GM12878 (cell line): ENCODE measurements around the gene ZNF570. TPM values are rescaled to one million over a fixed set of nuclear protein-coding genes. Genes with fewer than 3 reads are reported as not detected.

Source experiments
- ATF7 ChIP-seq: fragments of 450-650 bp; IDR thresholded peaks from 2 replicates; pipeline ENCODE4 v1.6.1; 2016; ENCODE audit warnings: low read depth, mild to moderate bottlenecking
- BHLHE40 ChIP-seq, 2 experiments: fragments of 450-650 bp in 1 of 2; IDR thresholded peaks; 2 replicates each; pipeline ENCODE4 v1.6.1; 2011 to 2017; ENCODE audit warnings: low read depth in 2 of 2, borderline replicate concordance in 1 of 2, improper control_type of control experiment in 1 of 2, low read length in 1 of 2, mild to moderate bottlenecking in 1 of 2
- BMI1 ChIP-seq: fragments of 450-650 bp; IDR thresholded peaks from 2 replicates; pipeline ENCODE4 v1.6.1; 2016; ENCODE audit warnings: mild to moderate bottlenecking, moderate library complexity, borderline replicate concordance
- CHD1 ChIP-seq: IDR thresholded peaks from 2 replicates; pipeline ENCODE4 v1.6.1; 2012; ENCODE audit warnings: low read depth, low read length, improper control_type of control experiment
- GATAD2B ChIP-seq: fragments of 450-650 bp; conservative IDR thresholded peaks from 2 replicates; pipeline ENCODE4 v1.6.1; 2017; ENCODE audit warnings: low read depth, mild to moderate bottlenecking, moderate library complexity
- HDAC6 ChIP-seq: fragments of 200-600 bp; sonication (generic); IDR thresholded peaks from one replicate; pipeline ENCODE4 v1.8.0; 2017; ENCODE audit warnings: antibody characterized with exemption; ENCODE audit not compliant: unreplicated experiment
- IRF4 ChIP-seq: IDR thresholded peaks from 2 replicates; pipeline ENCODE4 v1.6.1; 2011; ENCODE audit warnings: low read depth, low read length
- IRF5 ChIP-seq: fragments of 450-650 bp; IDR thresholded peaks from 2 replicates; pipeline ENCODE4 v1.6.1; 2017; ENCODE audit warnings: borderline replicate concordance
- MEF2B ChIP-seq: fragments of 450-650 bp; IDR thresholded peaks from 2 replicates; pipeline ENCODE4 v1.6.1; 2018; ENCODE audit warnings: mild to moderate bottlenecking, moderate library complexity; ENCODE audit not compliant: partially characterized antibody, poor library complexity, severe bottlenecking
- NR2F1 ChIP-seq: fragments of 450-650 bp; conservative IDR thresholded peaks from 2 replicates; pipeline ENCODE4 v1.6.1; 2017; ENCODE audit warnings: mild to moderate bottlenecking
- RUNX3 ChIP-seq: IDR thresholded peaks from 2 replicates; pipeline ENCODE4 v1.6.1; 2012; ENCODE audit warnings: low read length, inconsistent platforms
- SIX5 ChIP-seq: IDR thresholded peaks from 2 replicates; pipeline ENCODE4 v1.6.1; 2011; ENCODE audit warnings: mild to moderate bottlenecking, low read depth, low read length, moderate library complexity; ENCODE audit not compliant: severe bottlenecking
- TARDBP ChIP-seq: IDR thresholded peaks from 2 replicates; pipeline ENCODE4 v1.6.1; 2016; ENCODE audit warnings: borderline replicate concordance
- USF1 ChIP-seq: IDR thresholded peaks from 2 replicates; pipeline ENCODE4 v1.6.1; 2011; ENCODE audit warnings: borderline replicate concordance, low read depth, mild to moderate bottlenecking, moderate library complexity, mixed read lengths, low read length; ENCODE audit not compliant: insufficient read depth; ENCODE audit errors: extremely low read length
- USF2 ChIP-seq: IDR thresholded peaks from 2 replicates; pipeline ENCODE4 v1.6.1; 2011; ENCODE audit warnings: low read depth, low read length, improper control_type of control experiment, borderline replicate concordance
- ZBTB40 ChIP-seq: fragments of 450-650 bp; IDR thresholded peaks from 2 replicates; pipeline ENCODE4 v1.6.1; 2016; ENCODE audit warnings: mild to moderate bottlenecking, moderate library complexity, borderline replicate concordance
- ZNF207 ChIP-seq: fragments of 450-650 bp; IDR thresholded peaks from 2 replicates; pipeline ENCODE4 v1.6.1; 2014; ENCODE audit warnings: antibody characterized with exemption, mild to moderate bottlenecking, borderline replicate concordance
- ZZZ3 ChIP-seq: IDR thresholded peaks from 2 replicates; pipeline ENCODE4 v1.6.1; 2011; ENCODE audit warnings: low read depth; ENCODE audit not compliant: control insufficient read depth, insufficient read length
- polyA plus RNA-seq, 11 experiments: library from polyadenylated mRNA; depleted of rRNA in 4 of 11; unstranded in 6 of 11; stranded (reverse) in 5 of 11; fragments of >200 nt; fragmentation: Nextera tagmentation in 4 of 11; fragmentation: Illumina TruSeq in 1 of 11; extraction: Ambion mirVana in 4 of 11; extraction: Trizol in 1 of 11; gene quantifications; 1 replicate in 1 of 11; 2 replicates in 10 of 11; pipeline versions ENCODE4 v1.2.1 to v1.2.3, GENCODE V29; 2011 to 2016; ENCODE audit warnings: inconsistent platforms in 2 of 11, missing spikeins in 2 of 11, low read depth in 1 of 11
- total RNA-seq, 4 experiments: library from RNA; depleted of rRNA in 3 of 4; stranded (reverse); fragments of >200 nt in 3 of 4; fragmentation: Illumina TruSeq in 1 of 4; extraction: Trizol in 1 of 4; gene quantifications; 2 replicates each; pipeline versions ENCODE4 v1.2.1 to v1.2.3, GENCODE V29; 2013 to 2021

Gene ZNF570
- total and polyA plus RNA-seq, 10 of the 15 experiments (the other 5 are each of a cell fraction or from before 2014, with no cell fraction given): 0.25 to 3.6 (median 1.7) TPM

- TF ChIP-seq USF2 (no peak), SIX5 (peak; percentile 90), CHD1 (no peak; the same call in 1 of the 2 replicates), ZZZ3 (no peak), RUNX3 (peak; percentile 31), ZNF207 (peak; percentile 86), IRF5 (no peak), ZBTB40 (peak; percentile 98), MEF2B (peak; percentile 7), IRF4 (0 out of 2 replicates have a peak, but pooled peaks have one; percentile 44), BMI1 (no peak), TARDBP (0 out of 2 replicates have a peak, but pooled peaks have one; percentile 28), ATF7 (no peak; the same call in 1 of the 2 replicates), HDAC6 (no peak), BHLHE40 (IDR thresholded peaks at IDR 0.05; ENCODE audit: borderline replicate concordance in 1 of 2, low read depth in 2 of 2, low read length in 1 of 2) (peak in 1 of 2 experiments; percentile 43; a peak in 3 of 4 replicates), GATAD2B (no peak; the same call in 1 of the 2 replicates), NR2F1 (no peak; the same call in 1 of the 2 replicates), USF1 (peak; percentile 16)
These were observed 2.2 kb upstream of the ZNF570 start, which contains the start of gene ZNF569 (continued) for GRCh38 chr19:37466798-37467607.
